ENCODE results near the gene CLN6.
"Not testable (repeated sequence)": the region's sequence is repeated elsewhere in the genome, so short reads cannot be mapped to it uniquely, and the experiment has no call there.

The CLN6 gene

GRCh38 chr15:68206711-68207151 is 22.8 kb downstream of the CLN6 start:
- DNase-seq (ENCODE audit: low read depth) = no peak

DNA sequence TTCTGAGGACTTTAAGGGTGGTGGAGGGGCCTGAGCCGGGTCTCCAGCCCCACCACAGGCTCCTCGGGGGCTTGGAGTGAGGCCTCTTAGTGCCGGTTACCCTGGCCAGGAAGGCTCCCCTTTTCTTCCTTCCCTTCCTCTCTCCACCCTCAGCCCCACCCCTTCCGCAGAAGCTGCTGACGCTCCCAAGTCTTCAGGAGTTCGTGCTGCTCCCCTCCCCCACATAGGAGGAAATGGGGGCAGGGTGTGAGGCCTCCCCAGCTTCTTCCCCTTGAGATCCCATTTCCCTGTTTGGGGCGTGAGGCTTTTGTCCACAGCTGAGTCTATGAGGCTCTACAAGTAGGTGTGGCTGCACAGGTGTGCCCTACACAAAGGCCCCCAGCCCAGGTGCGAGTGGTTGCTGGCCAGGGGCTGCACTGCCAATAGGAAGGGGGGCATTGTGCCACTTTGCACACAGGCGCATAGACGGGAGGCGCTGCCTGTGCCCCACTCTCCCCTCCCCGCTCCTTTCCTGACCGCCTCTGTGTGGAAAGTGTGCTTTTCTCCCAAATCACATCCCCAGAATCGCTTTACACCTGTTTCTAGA is 23.5 kb downstream of the CLN6 start:
- peak; percentile 73 for DNase-seq (ENCODE audit: low read depth)

DNA sequence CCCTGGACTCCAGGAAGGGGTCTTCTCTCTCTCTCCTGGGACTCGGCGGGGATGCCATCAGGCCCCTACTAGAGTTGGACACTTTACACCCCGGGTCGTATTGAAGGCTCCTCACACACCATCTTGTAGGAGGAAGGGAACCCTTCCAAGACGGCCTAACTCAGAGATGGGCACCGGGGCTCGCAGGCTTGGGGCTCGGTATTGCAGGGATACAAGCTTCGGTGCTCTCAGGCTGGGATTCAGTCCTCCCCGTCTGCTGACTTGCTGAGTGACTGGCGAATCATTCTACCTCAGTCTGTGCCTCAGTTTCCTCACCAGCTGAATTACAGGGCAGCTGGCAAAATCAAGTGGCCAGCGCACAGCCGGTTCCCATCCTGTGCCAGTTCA is 24.0 kb downstream of the CLN6 start:
- DNase-seq (ENCODE audit: low read depth) = no peak

GRCh38 chr15:68204776-68205557 is 24.6 kb downstream of the CLN6 start, which contains the start of gene CALML4:
CALML4 (minus strand) TSS chr15:68205332; CDS start chr15:68205247, 85 bp downstream.
- no peak for DNase-seq (ENCODE audit: low read depth)

DNA sequence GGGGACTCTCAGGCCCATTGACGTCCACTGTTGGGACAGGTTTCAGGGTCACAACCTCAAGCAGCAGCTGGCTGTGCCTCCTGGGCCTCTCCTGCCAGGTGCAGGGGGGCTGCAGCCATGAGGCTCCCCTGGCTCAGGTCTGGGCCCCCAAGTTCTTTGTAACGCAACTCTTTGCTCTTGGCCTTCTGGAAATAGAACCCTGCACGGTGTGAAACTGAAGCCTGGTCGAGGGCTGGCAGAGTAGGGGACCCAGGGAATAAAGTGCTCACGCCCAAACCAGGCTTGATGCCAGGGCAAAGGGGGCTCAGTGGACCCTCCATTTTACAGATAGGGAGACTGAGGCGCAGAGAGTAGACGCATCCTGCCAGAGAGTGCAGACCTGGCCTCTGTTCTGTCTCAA is 25.2 kb downstream of the CLN6 start:
- no peak for DNase-seq (ENCODE audit: low read depth)

GRCh38 chr15:68203956-68204355 is 25.6 kb downstream of the CLN6 start:
- DNase-seq (ENCODE audit: low read depth) = no peak

DNA sequence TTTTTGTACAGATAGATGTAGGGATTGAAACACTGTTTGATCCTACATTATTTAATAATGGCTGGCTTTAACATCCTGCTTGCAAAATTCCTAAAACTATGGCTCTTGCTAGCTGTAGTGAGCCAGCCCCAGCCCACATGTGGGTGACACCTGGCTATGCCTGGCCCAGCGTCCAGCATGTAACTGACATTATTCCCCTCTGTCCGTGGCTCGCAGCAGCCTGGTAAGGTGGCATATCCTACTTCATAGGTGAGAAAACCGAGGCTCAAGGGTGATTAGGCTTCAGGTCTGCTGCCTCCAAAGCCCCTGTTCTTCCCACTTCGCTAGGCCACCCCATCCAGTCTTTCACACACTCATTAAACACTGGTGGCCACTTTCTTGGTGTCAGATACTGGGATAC is 26.0 kb downstream of the CLN6 start:
- no peak for DNase-seq (ENCODE audit: low read depth)

GRCh38 chr15:68202994-68203393 is 26.5 kb downstream of the CLN6 start:
- not testable (repeated sequence) for DNase-seq (ENCODE audit: low read depth)

- no peak for DNase-seq (ENCODE audit: low read depth)
These were observed 27.7 kb downstream of the CLN6 start for GRCh38 chr15:68201879-68202261.

- DNase-seq (ENCODE audit: low read depth) = no peak
These were observed 28.2 kb downstream of the CLN6 start for GRCh38 chr15:68201153-68201878.

DNA sequence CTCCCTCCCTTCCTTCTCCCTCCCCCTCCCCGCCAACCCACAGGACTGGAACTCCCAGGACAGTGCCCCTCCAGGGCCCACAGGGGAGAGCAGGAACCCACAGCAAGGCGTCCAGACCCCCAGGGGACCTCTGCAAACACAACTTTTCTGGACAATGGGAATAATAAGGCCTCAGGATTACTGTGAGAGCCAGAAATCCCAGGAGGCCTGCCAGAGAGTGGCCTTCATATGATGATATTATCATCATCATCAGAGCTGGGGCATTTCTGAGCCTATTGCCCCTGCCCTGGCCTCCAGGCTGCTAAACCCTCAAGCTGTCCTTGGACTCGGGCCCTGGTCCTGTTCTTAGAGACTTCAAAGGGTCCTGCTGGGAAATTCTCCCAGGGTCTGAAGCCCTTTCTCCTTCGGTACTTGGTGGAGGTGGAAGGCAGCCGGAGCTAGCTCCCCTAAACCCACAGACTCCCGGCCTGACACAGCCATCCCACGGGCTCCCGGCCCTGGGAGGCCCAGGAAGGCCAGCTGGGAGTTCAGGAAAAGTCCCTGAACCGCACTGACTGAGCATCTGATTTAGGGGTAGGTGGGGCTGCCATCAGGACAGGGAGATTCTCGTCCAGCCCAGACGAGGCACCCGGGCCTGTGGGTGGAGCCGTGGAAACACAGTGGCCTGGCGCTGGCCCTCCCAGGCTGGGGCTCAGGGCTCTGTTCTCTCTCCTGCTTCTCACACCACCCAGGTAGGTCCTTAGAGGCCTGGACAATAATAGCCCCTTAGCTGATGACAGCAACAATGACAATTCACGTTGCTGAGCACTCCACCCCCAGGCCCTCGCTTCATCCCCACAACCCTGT is 29.3 kb downstream of the CLN6 start:
- DNase-seq (ENCODE audit: low read depth) = no peak

- DNase-seq (ENCODE audit: low read depth) = no peak
These were observed 30.2 kb downstream of the CLN6 start for GRCh38 chr15:68199340-68199739.

GRCh38 chr15:68197661-68198437 is 31.7 kb downstream of the CLN6 start:
- DNase-seq (ENCODE audit: low read depth) = no peak

DNA sequence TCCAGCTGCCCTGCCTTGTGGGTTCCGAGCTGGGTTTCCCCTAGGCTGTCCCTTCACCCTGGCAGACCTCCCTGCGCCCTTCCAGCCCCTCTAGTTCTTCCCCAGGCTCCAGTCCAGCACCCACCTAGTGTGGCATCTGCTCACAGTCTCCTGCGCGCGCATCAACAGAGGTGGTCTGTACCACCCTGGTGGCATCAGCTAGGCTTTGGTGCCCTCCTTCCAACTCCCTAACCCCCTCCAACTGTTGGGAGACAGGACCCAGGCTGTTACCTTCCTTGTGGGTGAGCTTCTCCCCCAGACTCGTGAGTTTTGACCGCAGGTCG is 32.4 kb downstream of the CLN6 start:
- DNase-seq (ENCODE audit: low read depth) = no peak

DNA sequence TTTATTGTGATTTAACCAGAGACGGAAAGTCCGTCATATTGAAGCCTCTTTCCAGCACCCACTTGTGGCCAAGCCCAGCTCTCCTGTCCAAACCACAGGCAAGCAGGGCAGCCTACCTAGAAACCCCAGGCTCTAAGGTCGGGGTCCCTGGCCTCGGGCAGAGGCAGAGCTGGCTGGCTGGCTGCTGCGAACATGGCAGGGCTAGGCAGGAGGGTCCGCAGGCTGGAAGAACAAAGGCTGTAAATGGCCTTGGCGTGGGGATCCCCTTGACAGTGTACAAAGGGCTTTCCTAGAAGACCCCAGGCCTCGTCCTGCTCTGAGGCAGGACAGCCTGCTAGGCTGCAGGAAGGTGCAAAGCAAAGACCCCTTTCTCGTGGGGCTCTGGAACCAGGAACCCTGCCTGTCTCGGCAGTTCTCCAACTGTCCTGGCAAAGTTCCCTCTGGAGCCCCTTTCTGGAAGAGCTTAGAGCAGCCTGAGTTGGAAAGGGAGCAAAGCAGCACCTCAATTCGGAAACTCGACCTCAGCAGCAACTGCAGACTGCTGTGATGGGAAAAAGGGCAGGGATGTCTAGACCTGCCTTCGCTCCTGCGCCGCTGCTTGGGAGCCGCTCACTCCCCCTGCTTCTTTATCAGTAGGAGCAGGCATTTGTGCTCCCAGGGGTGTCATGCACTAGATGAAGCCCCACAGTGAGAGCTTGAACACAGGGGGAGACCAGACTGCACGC is 32.9 kb downstream of the CLN6 start:
- DNase-seq (ENCODE audit: low read depth) = no peak

GRCh38 chr15:68195336-68196112 is 34.0 kb downstream of the CLN6 start:
- no peak for DNase-seq (ENCODE audit: low read depth)

DNA sequence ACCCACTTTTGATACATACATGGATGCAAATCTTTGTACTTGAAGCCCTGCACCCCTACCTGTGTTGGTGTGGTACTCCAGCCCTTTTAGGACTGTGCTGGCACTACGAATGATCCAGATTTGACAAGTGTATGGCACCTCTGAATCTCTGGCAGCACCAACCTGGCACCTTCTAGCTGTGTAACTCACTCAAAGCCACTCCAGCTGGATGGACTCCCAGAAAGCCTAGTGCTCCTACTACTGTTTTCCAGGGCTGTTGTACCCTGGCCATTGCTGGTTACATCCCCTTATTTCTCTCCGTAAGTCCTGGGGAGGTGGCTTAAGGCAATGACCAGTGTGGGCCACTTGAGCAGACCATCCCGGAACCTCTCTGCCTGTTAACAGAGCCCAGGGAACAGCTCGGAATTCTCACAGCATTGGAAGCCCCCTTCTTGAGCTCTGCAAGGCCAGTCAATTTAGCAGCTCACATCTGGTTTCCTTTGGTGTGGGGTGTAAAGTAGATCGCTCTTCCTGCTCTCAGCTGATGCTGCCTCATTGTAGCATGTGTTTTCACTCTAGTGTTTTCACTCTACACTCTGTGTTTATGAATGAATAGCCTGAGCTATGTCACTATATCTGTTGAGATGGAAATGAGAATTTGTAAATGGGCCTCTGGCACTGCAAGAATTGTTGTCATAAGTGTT is 36.6 kb downstream of the CLN6 start:
- no peak for DNase-seq (ENCODE audit: low read depth)

DNA sequence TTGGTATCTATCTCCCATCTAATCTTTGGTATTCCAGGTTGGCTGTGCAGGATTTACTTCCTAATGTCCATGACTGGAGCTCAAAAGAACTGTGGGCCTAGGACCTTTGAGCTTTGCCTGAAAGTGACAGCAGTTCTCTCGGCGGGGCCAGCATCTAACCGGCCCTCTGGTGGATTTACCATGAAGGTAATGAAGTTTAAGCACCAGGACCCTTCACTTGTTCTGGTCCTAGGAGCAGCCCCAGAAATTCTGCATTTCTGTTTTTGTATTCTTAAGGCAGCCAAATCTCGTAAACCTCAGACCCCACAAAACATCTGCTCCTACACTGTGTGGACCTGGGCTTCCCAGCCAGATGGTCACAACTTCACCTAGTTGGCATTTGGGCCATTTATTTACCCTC is 37.4 kb downstream of the CLN6 start:
- no peak for DNase-seq (ENCODE audit: low read depth)

- DNase-seq (ENCODE audit: low read depth) = no peak
These were observed 38.0 kb downstream of the CLN6 start for GRCh38 chr15:68191555-68191954.

Data from CMK (cell line).